GM06990 (cell line): Measurements from ENCODE around the gene PEAR1.

Experiments
- DNase-seq: peaks from one replicate; pipeline ENCODE4 v3.0.0-alpha.2; 2011; ENCODE audit not compliant: insufficient read length; ENCODE audit errors: extremely low read depth
- H3K27me3 ChIP-seq: replicated peaks from 2 replicates; pipeline ENCODE4 v1.6.0; 2011; ENCODE audit warnings: low read length; ENCODE audit not compliant: control insufficient read depth, insufficient read depth
- H3K36me3 ChIP-seq: 2 replicates; pipeline ENCODE4 v1.5.1; 2011; ENCODE audit warnings: low read length; ENCODE audit not compliant: control insufficient read depth, insufficient read depth
- H3K4me3 ChIP-seq: replicated peaks from 2 replicates; pipeline ENCODE4 v1.5.1; 2011; ENCODE audit warnings: low read depth, mild to moderate bottlenecking, control low read depth, low read length
- CTCF ChIP-seq: IDR thresholded peaks from 2 replicates; pipeline ENCODE4 v1.5.1; 2011; ENCODE audit warnings: low read length, control low read depth, mild to moderate bottlenecking, inconsistent platforms; ENCODE audit not compliant: insufficient read depth, poor library complexity, severe bottlenecking

The PEAR1 gene

GRCh38 chr1:156931211-156931952, 37.9 kb downstream of the PEAR1 start:
- no peak for DNase-seq
- no peak for TF ChIP-seq CTCF
- Histone ChIP-seq H3K4me3 (no peak overlapping the region), H3K27me3 (no peaks in the 10 kb centered on the region), H3K36me3 (no peaks in the 10 kb centered on the region; the same call in 1 of the 2 replicates)

GRCh38 chr1:156931974-156932710, 38.6 kb downstream of the PEAR1 start:
- Histone ChIP-seq H3K36me3 (no peaks in the 10 kb centered on the region; the same call in 1 of the 2 replicates), H3K27me3 (no peaks in the 10 kb centered on the region), H3K4me3 (no peak overlapping the region)
- TF ChIP-seq CTCF: no peak
- no peak for DNase-seq

- H3K36me3 ChIP-seq: peaks cover 2% of the 10 kb centered on the region
- no peak overlapping the region for H3K4me3 ChIP-seq
- no peak for TF ChIP-seq CTCF
- DNase-seq: no peak
- no peaks in the 10 kb centered on the region for H3K27me3 ChIP-seq
Measured at GRCh38 chr1:156933136-156933535, 39.6 kb downstream of the PEAR1 start.

GRCh38 chr1:156935505-156936128, 42.1 kb downstream of the PEAR1 start:
- Histone ChIP-seq H3K4me3 (no peak overlapping the region), H3K27me3 (no peaks in the 10 kb centered on the region), H3K36me3 (peaks cover 12% of the 10 kb centered on the region)
- TF ChIP-seq CTCF: no peak
- no peak for DNase-seq

- no peak overlapping the region for H3K4me3 ChIP-seq
- peaks cover 12% of the 10 kb centered on the region for H3K36me3 ChIP-seq
- no peak for TF ChIP-seq CTCF
Measured at GRCh38 chr1:156936191-156936590, 42.7 kb downstream of the PEAR1 start.

More at GRCh38 chr1:156936191-156936590, 42.7 kb downstream of the PEAR1 start:
- H3K27me3 ChIP-seq: no peaks in the 10 kb centered on the region
- DNase-seq: no peak
